AG04450 (cell line): ENCODE measurements around the gene LRRC28. TPM values are rescaled to one million over a fixed set of nuclear protein-coding genes. Genes with fewer than 3 reads are reported as not detected.

ENCODE experiments used
- CTCF ChIA-PET: fragments of 300-600, 350-600 bp; formaldehyde crosslinking; extraction: SDS; loops from one replicate; lab custom pipeline; 2022; ENCODE audit warnings: antibody characterized with exemption, inconsistent platforms; lab: Charles Lee
- POLR2A ChIA-PET: fragments of 350-600 bp; formaldehyde crosslinking; extraction: SDS; loops from one replicate; lab custom pipeline; 2021; ENCODE audit warnings: antibody characterized with exemption, inconsistent platforms; lab: Yijun Ruan, JAX
- DNase-seq: peaks from one replicate; pipeline ENCODE4 v3.0.0-alpha.2; 2011; ENCODE audit warnings: low read depth, low spot score
- H3K27ac ChIP-seq: one replicate; pipeline ENCODE4 v1.5.1; 2012; ENCODE audit warnings: low read depth, low read length, control low read depth
- H3K27me3 ChIP-seq: one replicate; pipeline ENCODE4 v1.6.0; 2012; ENCODE audit warnings: low read length; ENCODE audit not compliant: control insufficient read depth, insufficient read depth
- H3K4me3 ChIP-seq: 2 replicates; pipeline ENCODE4 v1.5.1; 2011; ENCODE audit warnings: mild to moderate bottlenecking, low read depth, low read length, control low read depth
- H3K9me3 ChIP-seq: 2 replicates; pipeline ENCODE4 v1.5.1; 2012; ENCODE audit warnings: low read length; ENCODE audit not compliant: control insufficient read depth, insufficient read depth
- polyA plus RNA-seq: library from polyadenylated mRNA; depleted of rRNA; stranded (reverse); fragments of >200 nt; gene quantifications from 2 replicates; pipeline ENCODE4 v1.2.3, GENCODE V29; 2011
- TF ChIP-seq, protein P1 (sequence below): IDR thresholded peaks from 2 replicates; pipeline ENCODE4 v1.5.1; 2011; ENCODE audit warnings: low read depth, low read length, control low read depth, inconsistent platforms

LRRC28 gene
- polyA plus RNA-seq, 1 experiment = 29.8 TPM

DNA sequence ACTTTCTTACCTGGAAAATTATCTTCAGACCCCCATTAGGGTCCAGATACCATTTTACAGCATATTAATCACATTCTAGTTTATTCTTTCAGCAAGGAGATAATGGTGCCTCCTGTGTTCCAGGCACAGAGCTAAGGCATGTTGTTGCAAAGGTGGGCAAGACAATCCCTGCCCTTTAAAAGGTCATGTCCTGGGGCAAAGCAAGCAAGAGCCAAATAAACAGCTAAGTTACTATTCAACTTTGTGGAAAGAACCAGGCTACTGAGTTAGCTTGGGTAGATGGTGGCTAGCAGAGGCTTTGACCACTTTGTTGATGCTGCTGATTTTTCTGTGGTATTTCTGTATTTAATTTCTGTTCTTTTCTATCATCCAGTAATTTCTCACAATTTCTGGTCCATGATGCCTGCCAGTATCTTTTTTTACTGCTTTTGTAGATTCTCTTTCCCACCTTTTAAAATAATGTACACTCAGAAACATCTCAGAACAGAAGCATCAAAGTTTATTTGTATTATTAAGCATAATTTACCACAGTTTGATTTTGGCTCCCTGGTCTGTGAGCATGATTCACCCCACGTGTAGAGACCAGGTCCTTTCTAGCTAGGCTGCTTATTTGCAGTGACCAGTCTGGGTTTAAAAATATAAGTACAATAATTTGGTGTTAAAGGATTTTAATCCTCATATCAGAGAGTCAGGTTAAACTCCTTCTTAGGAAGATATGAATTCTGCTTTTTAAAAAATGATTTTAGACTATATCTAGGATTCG, 71.5 kb downstream of the LRRC28 start:
- Histone ChIP-seq H3K9me3 (no peaks in the 10 kb centered on the region), H3K27me3 (no peaks in the 10 kb centered on the region), H3K4me3 (no peak overlapping the region), H3K27ac (no peak overlapping the region)
- TF ChIP-seq, protein P1, sequence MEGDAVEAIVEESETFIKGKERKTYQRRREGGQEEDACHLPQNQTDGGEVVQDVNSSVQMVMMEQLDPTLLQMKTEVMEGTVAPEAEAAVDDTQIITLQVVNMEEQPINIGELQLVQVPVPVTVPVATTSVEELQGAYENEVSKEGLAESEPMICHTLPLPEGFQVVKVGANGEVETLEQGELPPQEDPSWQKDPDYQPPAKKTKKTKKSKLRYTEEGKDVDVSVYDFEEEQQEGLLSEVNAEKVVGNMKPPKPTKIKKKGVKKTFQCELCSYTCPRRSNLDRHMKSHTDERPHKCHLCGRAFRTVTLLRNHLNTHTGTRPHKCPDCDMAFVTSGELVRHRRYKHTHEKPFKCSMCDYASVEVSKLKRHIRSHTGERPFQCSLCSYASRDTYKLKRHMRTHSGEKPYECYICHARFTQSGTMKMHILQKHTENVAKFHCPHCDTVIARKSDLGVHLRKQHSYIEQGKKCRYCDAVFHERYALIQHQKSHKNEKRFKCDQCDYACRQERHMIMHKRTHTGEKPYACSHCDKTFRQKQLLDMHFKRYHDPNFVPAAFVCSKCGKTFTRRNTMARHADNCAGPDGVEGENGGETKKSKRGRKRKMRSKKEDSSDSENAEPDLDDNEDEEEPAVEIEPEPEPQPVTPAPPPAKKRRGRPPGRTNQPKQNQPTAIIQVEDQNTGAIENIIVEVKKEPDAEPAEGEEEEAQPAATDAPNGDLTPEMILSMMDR = no peak
- no peak for DNase-seq
- ChIA-PET POLR2A (interaction anchor here (1.5 kb wide), 1 partner anchor 18 kb away, joined by 10 read pairs; no protein-coding TSS in a partner anchor), CTCF (interaction anchor here (2.1 kb wide), 1 partner anchor 381 kb away, joined by 11 read pairs; no protein-coding TSS in a partner anchor)

DNA sequence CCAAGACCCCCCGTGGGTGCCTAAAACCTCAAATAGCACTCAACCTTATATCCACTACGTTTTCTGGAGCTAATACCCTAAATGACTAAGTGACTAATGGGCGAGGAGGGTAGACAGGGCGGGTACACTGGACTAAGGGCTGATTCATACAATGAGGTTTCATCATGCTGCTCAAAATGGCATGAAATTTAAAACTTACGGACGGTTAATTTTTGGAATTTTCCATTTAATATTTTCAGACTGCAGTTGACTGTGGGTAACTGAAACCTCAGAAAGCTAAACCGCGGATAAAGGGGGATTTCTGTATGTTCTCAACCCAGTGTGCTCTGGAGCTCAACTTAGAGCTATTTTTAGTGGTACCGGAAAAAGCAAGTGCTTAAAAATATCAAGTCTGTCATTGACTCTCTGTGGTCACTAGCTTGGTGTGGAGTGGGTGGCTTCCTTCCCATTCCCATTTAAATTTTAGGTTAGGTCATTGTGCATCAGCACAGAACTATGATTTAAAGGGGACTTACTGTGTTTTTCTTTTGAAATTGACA, 72.9 kb downstream of the LRRC28 start:
- peak overlapping the region; percentile 29 for H3K4me3 ChIP-seq
- TF ChIP-seq, protein P1 = no peak
- peak; percentile 20 for DNase-seq
- H3K9me3 ChIP-seq = no peaks in the 10 kb centered on the region
- POLR2A ChIA-PET = interaction anchor here (1.5 kb wide), 1 partner anchor 16 kb away, joined by 10 read pairs; no protein-coding TSS in a partner anchor
- H3K27me3 ChIP-seq = no peaks in the 10 kb centered on the region
- peak overlapping the region; percentile 53 for H3K27ac ChIP-seq
- CTCF ChIA-PET = interaction anchor here (0.9 to 2.1 kb wide), 2 partner anchors 47 to 380 kb away, joined by 3 to 11 read pairs; no protein-coding TSS in a partner anchor

DNA sequence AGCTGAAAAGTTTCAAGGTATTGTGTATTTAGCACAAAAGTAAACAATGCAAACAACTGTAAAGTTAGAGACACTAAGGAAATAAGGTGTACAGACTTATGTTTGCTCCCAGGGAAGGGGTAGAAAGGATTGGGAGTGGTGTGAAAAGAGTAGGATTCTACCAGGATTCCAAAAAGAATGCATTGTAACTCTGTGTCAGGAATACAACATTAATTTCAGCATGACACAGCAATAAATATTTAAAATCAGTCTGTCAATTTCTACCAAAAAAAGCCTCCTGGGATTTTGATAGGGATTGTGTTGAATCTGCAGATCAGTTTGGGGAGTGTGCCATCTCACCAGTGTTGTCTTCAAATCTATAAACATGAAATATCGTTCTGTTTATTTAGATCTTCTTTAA, 73.4 kb downstream of the LRRC28 start:
- TF ChIP-seq, protein P1 = no peak
- POLR2A ChIA-PET = no interaction called here
- DNase-seq = no peak
- CTCF ChIA-PET = interaction anchor here (0.9 to 2.1 kb wide), 2 partner anchors 47 to 379 kb away, joined by 3 to 11 read pairs; no protein-coding TSS in a partner anchor
- H3K4me3 ChIP-seq = no peak overlapping the region
- H3K27me3 ChIP-seq = no peaks in the 10 kb centered on the region
- no peak overlapping the region for H3K27ac ChIP-seq
- H3K9me3 ChIP-seq = no peaks in the 10 kb centered on the region

DNA sequence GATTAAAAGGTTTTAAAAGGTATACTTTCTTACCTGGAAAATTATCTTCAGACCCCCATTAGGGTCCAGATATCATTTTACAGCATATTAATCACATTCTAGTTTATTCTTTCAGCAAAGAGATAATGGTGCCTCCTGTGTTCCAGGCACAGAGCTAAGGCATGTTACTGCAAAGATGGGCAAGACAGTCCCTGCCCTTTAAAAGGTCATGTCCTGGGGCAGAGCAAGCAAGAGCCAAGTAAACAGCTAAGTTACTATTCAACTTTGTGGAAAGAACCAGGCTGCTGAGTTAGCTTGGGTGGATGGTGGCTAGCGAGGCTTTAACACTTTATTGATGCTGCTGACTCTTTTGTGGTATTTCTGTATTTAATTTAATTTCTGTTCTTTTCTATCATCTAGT, 75.0 kb downstream of the LRRC28 start:
- ChIA-PET POLR2A (no interaction called here), CTCF (no interaction called here)
- Histone ChIP-seq H3K27ac (no peak overlapping the region), H3K4me3 (no peak overlapping the region), H3K27me3 (no peaks in the 10 kb centered on the region), H3K9me3 (no peaks in the 10 kb centered on the region)
- DNase-seq = no peak
- TF ChIP-seq, protein P1 = no peak
